Spleen (tissue), 7 donors: Measurements from ENCODE around the gene ATP5F1E.

Experiments
- CTCF ChIP-seq, 11 experiments: fragments of 200-600 bp in 7 of 11; fragments of 450-650 bp in 4 of 11; sonication (generic) in 4 of 11; IDR thresholded peaks in 8 of 11; conservative IDR thresholded peaks in 3 of 11; 1 replicate in 7 of 11; 2 replicates in 4 of 11; pipeline versions ENCODE4 v1.4.0 to v1.8.0; 2016 to 2021; ENCODE audit warnings: antibody characterized with exemption in 11 of 11, inconsistent platforms in 4 of 11, mild to moderate bottlenecking in 1 of 11
- POLR2A ChIP-seq, 3 donors: fragments of 450-650 bp; IDR thresholded peaks; one replicate each; pipeline ENCODE4 v1.5.1; 2017; ENCODE audit warnings: antibody characterized with exemption in 3 of 3, mild to moderate bottlenecking in 1 of 3
- POLR2AphosphoS5 ChIP-seq, 3 donors: sonication (generic); formaldehyde crosslinking; IDR thresholded peaks; one replicate each; pipeline ENCODE4 v1.5.1; 2017; ENCODE audit warnings: antibody characterized with exemption in 3 of 3
- donor health status: DM: no; HTN: no; CAD: no; lungs with moderate emphysema.
- donor health status: DM: no; HTN: no; CAD: no.
- donor health status: DM: no; HTN: no; CAD: no.

- TF ChIP-seq CTCF (IDR thresholded peaks at IDR 0.05 in 8 of 11, conservative IDR thresholded peaks at IDR 0.05 in 3 of 11) (no peak), POLR2A (IDR thresholded peaks at IDR 0.05) (no peak), POLR2AphosphoS5 (IDR thresholded peaks at IDR 0.05) (no peak)
Observed at GRCh38 chr20:59003836-59004492, 28.2 kb downstream of the ATP5F1E start.
